Measurements from ENCODE around the gene ZFX. TPM values are rescaled to one million over a fixed set of nuclear protein-coding genes. Genes with fewer than 3 reads are reported as not detected.

Gene ZFX
- total RNA-seq, 1 experiment from 2014 or later, result 66.8 TPM

GRCh38 chrX:24173115-24173847 lies 23.8 kb downstream of the ZFX start:
- H3K9me3 Mint-ChIP-seq, result no peaks in the 10 kb centered on the region
- Histone ChIP-seq H4K8ac (replicated peaks; ENCODE audit: insufficient read length, low read depth, low read length) (no peak overlapping the region), H3K4me2 (ENCODE audit: insufficient read depth, insufficient read length, low read length) (no peak overlapping the region), H2BK20ac (ENCODE audit: low read depth, low read length, poor library complexity, severe bottlenecking) (no peak overlapping the region), H2BK120ac (ENCODE audit: low read depth, low read length, poor library complexity, severe bottlenecking) (no peak overlapping the region), H4K5ac (ENCODE audit: insufficient read length, low read depth, low read length) (no peak overlapping the region), H3K79me1 (ENCODE audit: insufficient read depth, low read depth, low read length, poor library complexity, severe bottlenecking) (peaks cover 2% of the 10 kb centered on the region), H3K56ac (ENCODE audit: insufficient read length, low read depth, low read length) (no peak overlapping the region), H3K27ac (ENCODE audit: insufficient read length, low read depth, low read length) (no peak overlapping the region), H3K79me2 (ENCODE audit: insufficient read depth, low read length) (peaks cover 6% of the 10 kb centered on the region; the same call in 1 of the 2 replicates), H3K4ac (ENCODE audit: low read depth, low read length) (no peak overlapping the region), H3K9ac (ENCODE audit: extremely low read depth, insufficient read length, low read length) (no peak overlapping the region), H2BK5ac (ENCODE audit: insufficient read length, low read length) (no peak overlapping the region), H2AFZ (ENCODE audit: low read length) (no peak overlapping the region), H4K91ac (ENCODE audit: insufficient read length, low read depth, low read length) (no peak overlapping the region), H3K23me2 (ENCODE audit: insufficient read length, low read depth, low read length, poor library complexity, severe bottlenecking) (no peaks in the 10 kb centered on the region), H2AK5ac (ENCODE audit: insufficient read length, low read length) (no peak overlapping the region), H3K18ac (ENCODE audit: insufficient read length, low read depth, low read length) (no peak overlapping the region), H3K9me3 (ENCODE audit: control insufficient read depth, low read depth, low read length) (no peaks in the 10 kb centered on the region), H3K27me3 (ENCODE audit: insufficient read depth, low read length) (no peaks in the 10 kb centered on the region), H4K20me1 (ENCODE audit: control insufficient read depth, insufficient read depth, insufficient read length) (no peaks in the 10 kb centered on the region), H2BK12ac (ENCODE audit: insufficient read length, low read depth, low read length) (no peak overlapping the region), H3K14ac (ENCODE audit: insufficient read depth, low read length) (no peak overlapping the region), H2BK15ac (ENCODE audit: low read depth, low read length) (no peak overlapping the region), H3K4me1 (ENCODE audit: insufficient read depth, low read length) (peaks cover 6% of the 10 kb centered on the region; the same call in 1 of the 2 replicates), H3T11ph (ENCODE audit: low read length) (no peak overlapping the region), H3K23ac (ENCODE audit: insufficient read length, low read depth, low read length) (no peak overlapping the region)
- peaks cover 14 to 24% of the 10 kb centered on the region in 2 experiments for H3K4me1 Mint-ChIP-seq
- H3K36me3 Mint-ChIP-seq (ENCODE audit: insufficient read depth in 1 of 3, low read depth in 3 of 3), result peaks cover 25 to 51% (median 39%) of the 10 kb centered on the region in 3 experiments
- no peak overlapping the region for H3K4me3 Mint-ChIP-seq
- no CpG with 5 or more reads among the region's 11 CpGs for WGBS (ENCODE audit: extremely low coverage, insufficient read length, low lambda C conversion rate)
- peak; percentile 52 for TF ChIP-seq CTCF (conservative IDR thresholded peaks at IDR 0.05)
- H3K27me3 Mint-ChIP-seq (ENCODE audit: low read depth), result no peaks in the 10 kb centered on the region
- DNase-seq, result peak; percentile 43
- no peak overlapping the region for H3K27ac Mint-ChIP-seq
